ENCODE results near the gene ZNF488. TPM values are rescaled to one million over a fixed set of nuclear protein-coding genes. Genes with fewer than 3 reads are reported as not detected.

ZNF488 gene
- total RNA-seq, 2 experiments from 2014 or later, result not detected

- Mint-ChIP-seq H3K4me1 (no peaks in the 10 kb centered on the region), H3K4me3 (no peak overlapping the region), H3K9me3 (no peaks in the 10 kb centered on the region), H3K27me3 (peaks cover 8% of the 10 kb centered on the region), H3K36me3 (no peaks in the 10 kb centered on the region), H3K27ac (no peak overlapping the region)
- POLR2A ChIA-PET, result no interaction called here
- DNase-seq, result no peak
- ATAC-seq (ENCODE audit: low read depth), result no peak
These were observed 30.8 kb upstream of the ZNF488 start for GRCh38 chr10:47414752-47415519.

GRCh38 chr10:47414227-47414592 is 30.1 kb upstream of the ZNF488 start:
- POLR2A ChIA-PET, result no interaction called here
- no peaks in the 10 kb centered on the region for H3K9me3 Mint-ChIP-seq
- H3K4me1 Mint-ChIP-seq, result no peaks in the 10 kb centered on the region
- no peak overlapping the region for H3K4me3 Mint-ChIP-seq
- DNase-seq, result no peak
- peaks cover 8% of the 10 kb centered on the region for H3K27me3 Mint-ChIP-seq
- H3K36me3 Mint-ChIP-seq, result no peaks in the 10 kb centered on the region
- no peak for ATAC-seq (ENCODE audit: low read depth)
- H3K27ac Mint-ChIP-seq, result no peak overlapping the region

- POLR2A ChIA-PET, result no interaction called here
- no peaks in the 10 kb centered on the region for H3K9me3 Mint-ChIP-seq
- no peak for DNase-seq
- no peak overlapping the region for H3K27ac Mint-ChIP-seq
- no peaks in the 10 kb centered on the region for H3K36me3 Mint-ChIP-seq
- no peaks in the 10 kb centered on the region for H3K4me1 Mint-ChIP-seq
- H3K27me3 Mint-ChIP-seq, result peaks cover 8% of the 10 kb centered on the region
- H3K4me3 Mint-ChIP-seq, result no peak overlapping the region
- no peak for ATAC-seq (ENCODE audit: low read depth)
These were observed 29.6 kb upstream of the ZNF488 start for GRCh38 chr10:47413531-47414226.

- no peaks in the 10 kb centered on the region for H3K36me3 Mint-ChIP-seq
- H3K27ac Mint-ChIP-seq, result no peak overlapping the region
- no peak for DNase-seq
- no peak overlapping the region for H3K4me3 Mint-ChIP-seq
- no peaks in the 10 kb centered on the region for H3K4me1 Mint-ChIP-seq
- no peak for ATAC-seq (ENCODE audit: low read depth)
- peaks cover 8% of the 10 kb centered on the region for H3K27me3 Mint-ChIP-seq
- POLR2A ChIA-PET, result no interaction called here
- H3K9me3 Mint-ChIP-seq, result no peaks in the 10 kb centered on the region
These were observed 28.8 kb upstream of the ZNF488 start for GRCh38 chr10:47412869-47413268.

GRCh38 chr10:47412177-47412730 is 28.2 kb upstream of the ZNF488 start:
- DNase-seq (no peak), ATAC-seq (ENCODE audit: low read depth) (no peak)
- no peaks in the 10 kb centered on the region for H3K9me3 Mint-ChIP-seq
- peaks cover 8% of the 10 kb centered on the region for H3K27me3 Mint-ChIP-seq
- POLR2A ChIA-PET, result no interaction called here
- H3K4me1 Mint-ChIP-seq, result no peaks in the 10 kb centered on the region
- no peaks in the 10 kb centered on the region for H3K36me3 Mint-ChIP-seq
- H3K27ac Mint-ChIP-seq, result no peak overlapping the region
- H3K4me3 Mint-ChIP-seq, result no peak overlapping the region

- POLR2A ChIA-PET, result no interaction called here
- ATAC-seq (ENCODE audit: low read depth) (no peak), DNase-seq (no peak)
- Mint-ChIP-seq H3K36me3 (no peaks in the 10 kb centered on the region), H3K27me3 (peaks cover 8% of the 10 kb centered on the region), H3K27ac (no peak overlapping the region), H3K4me3 (no peak overlapping the region), H3K4me1 (no peaks in the 10 kb centered on the region), H3K9me3 (no peaks in the 10 kb centered on the region)
These were observed 26.8 kb upstream of the ZNF488 start for GRCh38 chr10:47410862-47411261.

- no peaks in the 10 kb centered on the region for H3K36me3 Mint-ChIP-seq
- no peak for ATAC-seq (ENCODE audit: low read depth)
These were observed 26.2 kb upstream of the ZNF488 start for GRCh38 chr10:47410271-47410670.

GRCh38 chr10:47409866-47410256 is 25.8 kb upstream of the ZNF488 start:
- POLR2A ChIA-PET, result no interaction called here
- Mint-ChIP-seq H3K36me3 (no peaks in the 10 kb centered on the region), H3K4me1 (no peaks in the 10 kb centered on the region), H3K9me3 (no peaks in the 10 kb centered on the region), H3K27me3 (peaks cover 6% of the 10 kb centered on the region), H3K27ac (no peak overlapping the region), H3K4me3 (no peak overlapping the region)
- no peak for ATAC-seq (ENCODE audit: low read depth)
- DNase-seq, result no peak

More at GRCh38 chr10:47410271-47410670, 26.2 kb upstream of the ZNF488 start:
- H3K9me3 Mint-ChIP-seq, result no peaks in the 10 kb centered on the region
- H3K27ac Mint-ChIP-seq, result no peak overlapping the region
- peaks cover 8% of the 10 kb centered on the region for H3K27me3 Mint-ChIP-seq
- POLR2A ChIA-PET, result no interaction called here
- H3K4me1 Mint-ChIP-seq, result no peaks in the 10 kb centered on the region
- no peak overlapping the region for H3K4me3 Mint-ChIP-seq
- DNase-seq, result no peak

- Mint-ChIP-seq H3K4me1 (no peaks in the 10 kb centered on the region), H3K27ac (no peak overlapping the region), H3K4me3 (no peak overlapping the region), H3K27me3 (peaks cover 5% of the 10 kb centered on the region), H3K36me3 (no peaks in the 10 kb centered on the region), H3K9me3 (no peaks in the 10 kb centered on the region)
- POLR2A ChIA-PET, result no interaction called here
- ATAC-seq (ENCODE audit: low read depth) (no peak), DNase-seq (no peak)
These were observed 25.2 kb upstream of the ZNF488 start for GRCh38 chr10:47409171-47409865.

- no peak for ATAC-seq (ENCODE audit: low read depth)
- Mint-ChIP-seq H3K9me3 (no peaks in the 10 kb centered on the region), H3K4me3 (no peak overlapping the region), H3K27me3 (peaks cover 4% of the 10 kb centered on the region), H3K36me3 (no peaks in the 10 kb centered on the region), H3K4me1 (no peaks in the 10 kb centered on the region), H3K27ac (no peak overlapping the region)
- no peak for DNase-seq
- POLR2A ChIA-PET, result no interaction called here
These were observed 24.5 kb upstream of the ZNF488 start for GRCh38 chr10:47408606-47409005.

GRCh38 chr10:47406870-47407691 is 23.0 kb upstream of the ZNF488 start:
- Mint-ChIP-seq H3K9me3 (no peaks in the 10 kb centered on the region), H3K4me1 (no peaks in the 10 kb centered on the region), H3K27me3 (peaks cover 2% of the 10 kb centered on the region), H3K27ac (no peak overlapping the region), H3K4me3 (no peak overlapping the region), H3K36me3 (no peaks in the 10 kb centered on the region)
- POLR2A ChIA-PET, result no interaction called here
- ATAC-seq (ENCODE audit: low read depth), result no peak
- no peak for DNase-seq

GRCh38 chr10:47406548-47406869 is 22.4 kb upstream of the ZNF488 start:
- POLR2A ChIA-PET, result no interaction called here
- H3K9me3 Mint-ChIP-seq, result no peaks in the 10 kb centered on the region
- no peak for ATAC-seq (ENCODE audit: low read depth)
- no peaks in the 10 kb centered on the region for H3K36me3 Mint-ChIP-seq
- no peak overlapping the region for H3K27ac Mint-ChIP-seq
- no peak for DNase-seq
- no peaks in the 10 kb centered on the region for H3K4me1 Mint-ChIP-seq
- H3K27me3 Mint-ChIP-seq, result no peaks in the 10 kb centered on the region
- H3K4me3 Mint-ChIP-seq, result no peak overlapping the region

- Mint-ChIP-seq H3K9me3 (no peaks in the 10 kb centered on the region), H3K36me3 (no peaks in the 10 kb centered on the region), H3K27me3 (no peaks in the 10 kb centered on the region), H3K27ac (no peak overlapping the region), H3K4me3 (no peak overlapping the region), H3K4me1 (no peaks in the 10 kb centered on the region)
- ATAC-seq (ENCODE audit: low read depth) (no peak), DNase-seq (no peak)
- POLR2A ChIA-PET, result no interaction called here
These were observed 21.9 kb upstream of the ZNF488 start for GRCh38 chr10:47405857-47406547.

Data from activated naive CD8-positive, alpha-beta T cell treated with anti-CD3 and anti-CD28 coated beads, Interleukin-2, amount 10 ng/mL, durations not matched to agents 7 days and 5 days (primary cell).